Measurements from ENCODE around the gene ANG. TPM values are rescaled to one million over a fixed set of nuclear protein-coding genes. Genes with fewer than 3 reads are reported as not detected.
A peak's percentile ranks its signal among the peaks of the same experiment; 100 is the strongest.
"Not testable (repeated sequence)": the region's sequence is repeated elsewhere in the genome, so short reads cannot be mapped to it uniquely, and the experiment has no call there.

The ANG gene
- total RNA-seq, 6 donors from 2014 or later, result 16.8 to 47.4 (median 29.5) TPM

DNA sequence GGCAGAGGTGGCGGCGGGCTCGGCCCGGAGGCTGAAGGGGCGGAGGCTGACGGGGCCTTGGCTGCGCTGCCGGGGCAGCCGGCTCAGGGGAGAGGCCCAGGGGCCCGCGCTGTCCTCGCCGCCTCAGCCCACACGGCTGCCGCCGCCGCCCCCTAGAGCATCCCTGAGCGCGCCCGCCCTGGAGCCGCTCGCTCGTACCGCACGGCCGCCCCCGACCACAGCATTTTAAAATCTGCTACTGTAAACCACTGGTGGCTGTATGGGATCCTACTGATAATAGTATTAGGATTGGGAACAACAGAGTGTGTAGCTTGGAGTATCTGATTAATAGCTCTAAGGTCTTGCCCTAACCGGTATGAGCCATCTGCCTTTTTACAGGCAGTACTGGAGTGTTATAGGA lies 34.9 kb downstream of the ANG start:
- 76 to 98% methylated on average over 17 to 28 of the region's 28 CpGs for WGBS, 2 donors
- H3K4me1 ChIP-seq, result peaks cover 0 to 17% (median 1%) of the 10 kb centered on the region in 4 donors
- no peaks in the 10 kb centered on the region for H3K9me3 ChIP-seq
- H3K4me3 ChIP-seq, result peak overlapping the region in 1 of 4 donors; percentile 6
- peaks cover 0 to 3% (median 0%) of the 10 kb centered on the region in 4 donors for H3K27me3 ChIP-seq
- peak in 1 of 2 donors; percentile 82 for DNase-seq
- no peaks in the 10 kb centered on the region for H3K36me3 ChIP-seq
- ATAC-seq (ENCODE audit: low FRiP score in 2 of 2), result peak in 1 of 2 donors; percentile 51
- no peak overlapping the region for H3K27ac ChIP-seq
- TF ChIP-seq EP300 (IDR thresholded peaks at IDR 0.05) (no peak), POLR2AphosphoS5 (IDR thresholded peaks at IDR 0.05) (no peak), POLR2A (IDR thresholded peaks at IDR 0.05) (no peak)
- TF ChIP-seq, protein P1, sequence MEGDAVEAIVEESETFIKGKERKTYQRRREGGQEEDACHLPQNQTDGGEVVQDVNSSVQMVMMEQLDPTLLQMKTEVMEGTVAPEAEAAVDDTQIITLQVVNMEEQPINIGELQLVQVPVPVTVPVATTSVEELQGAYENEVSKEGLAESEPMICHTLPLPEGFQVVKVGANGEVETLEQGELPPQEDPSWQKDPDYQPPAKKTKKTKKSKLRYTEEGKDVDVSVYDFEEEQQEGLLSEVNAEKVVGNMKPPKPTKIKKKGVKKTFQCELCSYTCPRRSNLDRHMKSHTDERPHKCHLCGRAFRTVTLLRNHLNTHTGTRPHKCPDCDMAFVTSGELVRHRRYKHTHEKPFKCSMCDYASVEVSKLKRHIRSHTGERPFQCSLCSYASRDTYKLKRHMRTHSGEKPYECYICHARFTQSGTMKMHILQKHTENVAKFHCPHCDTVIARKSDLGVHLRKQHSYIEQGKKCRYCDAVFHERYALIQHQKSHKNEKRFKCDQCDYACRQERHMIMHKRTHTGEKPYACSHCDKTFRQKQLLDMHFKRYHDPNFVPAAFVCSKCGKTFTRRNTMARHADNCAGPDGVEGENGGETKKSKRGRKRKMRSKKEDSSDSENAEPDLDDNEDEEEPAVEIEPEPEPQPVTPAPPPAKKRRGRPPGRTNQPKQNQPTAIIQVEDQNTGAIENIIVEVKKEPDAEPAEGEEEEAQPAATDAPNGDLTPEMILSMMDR (IDR thresholded peaks at IDR 0.05), result no peak

DNA sequence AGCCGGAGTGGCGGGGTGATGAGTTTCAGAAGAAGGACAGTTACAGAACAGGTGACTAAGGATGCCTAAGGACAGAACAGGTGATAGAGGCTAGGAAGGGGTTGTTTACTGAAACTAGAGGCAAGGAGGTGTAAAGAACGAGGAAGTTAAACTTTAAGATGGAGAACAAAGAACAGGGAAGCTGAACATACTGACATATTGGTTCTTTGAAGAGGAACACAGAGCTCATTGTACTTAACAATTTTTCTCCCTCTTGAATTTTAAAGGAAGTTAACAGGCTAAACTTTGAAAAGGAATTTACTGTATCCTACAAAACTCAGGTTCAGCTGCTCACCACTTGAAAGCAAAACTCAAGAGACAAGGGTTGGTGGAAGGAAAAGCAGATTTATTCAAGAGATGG lies 37.6 kb downstream of the ANG start:
- not testable (repeated sequence) for ATAC-seq (ENCODE audit: low FRiP score in 2 of 2)

DNA sequence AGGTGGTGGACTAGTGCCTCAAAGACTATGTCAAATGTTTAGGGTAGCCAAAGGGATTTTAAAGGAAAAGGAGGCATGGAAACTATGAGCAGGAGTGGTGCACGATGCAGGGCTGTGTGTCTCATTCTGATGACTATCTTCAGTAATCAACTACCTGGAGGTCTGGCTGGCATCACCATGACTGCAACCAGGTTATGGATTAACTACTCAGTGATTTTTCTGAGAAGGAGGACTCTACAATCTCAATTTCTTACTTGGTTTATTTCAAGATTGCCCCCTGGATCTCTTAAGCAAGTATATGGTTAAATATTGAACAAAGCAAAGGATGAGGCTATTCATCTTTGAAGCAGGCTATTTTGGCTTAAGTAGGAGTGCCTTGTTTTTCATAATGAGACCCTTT lies 38.0 kb downstream of the ANG start:
- Histone ChIP-seq H3K27ac (peak overlapping the region in 3 of 4 donors; percentile 48 to 61 (median 53)), H3K9me3 (no peaks in the 10 kb centered on the region), H3K36me3 (no peaks in the 10 kb centered on the region), H3K27me3 (peaks cover 0 to 3% (median 0%) of the 10 kb centered on the region in 4 donors), H3K4me3 (no peak overlapping the region), H3K4me1 (peaks cover 0 to 4% (median 1%) of the 10 kb centered on the region in 4 donors)
- WGBS, 2 donors, result 75 to 76% methylated on average over 1 of the region's 1 CpG
- ATAC-seq (ENCODE audit: low FRiP score in 2 of 2), result no peak
- DNase-seq, result no peak
- no peak for TF ChIP-seq POLR2AphosphoS5 (IDR thresholded peaks at IDR 0.05)
- TF ChIP-seq POLR2A (IDR thresholded peaks at IDR 0.05), result no peak
- TF ChIP-seq, protein P1 (IDR thresholded peaks at IDR 0.05), result no peak
- no peak for TF ChIP-seq EP300 (IDR thresholded peaks at IDR 0.05)

More for the DNA sequence above, 37.6 kb downstream of the ANG start:
- whole genome bisulfite sequencing, 2 donors, result 81 to 83% methylated on average over 3 of the region's 3 CpGs
- H3K27ac ChIP-seq, result peak overlapping the region in 3 of 4 donors; percentile 48 to 61 (median 53)
- not testable (repeated sequence) for H3K4me1 ChIP-seq, DNase-seq, H3K4me3 ChIP-seq, H3K27me3 ChIP-seq, H3K36me3 ChIP-seq, H3K9me3 ChIP-seq

DNA sequence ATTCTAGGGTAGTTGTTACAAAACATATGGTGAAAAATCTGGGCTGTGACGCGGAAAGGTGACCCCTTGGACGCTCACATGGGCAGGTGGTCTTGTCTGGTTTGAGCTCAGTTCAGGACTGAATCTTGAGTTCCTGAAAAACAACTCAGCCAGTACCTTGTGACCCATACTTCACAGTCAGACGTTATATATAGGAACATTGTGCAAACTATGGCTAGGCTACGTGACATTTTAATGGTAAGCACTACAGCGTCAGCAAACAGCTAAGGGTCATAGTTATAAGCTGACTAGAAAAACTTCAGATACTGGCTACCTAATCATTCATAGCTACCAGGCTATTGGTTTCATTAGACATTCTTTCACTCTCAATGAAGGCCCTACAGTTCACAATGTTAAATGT lies 42.3 kb downstream of the ANG start:
- WGBS, 2 donors, result 75 to 83% methylated on average over 6 of the region's 6 CpGs
- ATAC-seq (ENCODE audit: low FRiP score in 2 of 2) (no peak), DNase-seq (no peak)
- H3K9me3 ChIP-seq, result no peaks in the 10 kb centered on the region
- H3K4me1 ChIP-seq, result peaks cover 0 to 6% (median 2%) of the 10 kb centered on the region in 4 donors
- H3K27me3 ChIP-seq, result no peaks in the 10 kb centered on the region
- TF ChIP-seq POLR2A (IDR thresholded peaks at IDR 0.05), result peak in 1 of 4 donors; percentile 31
- TF ChIP-seq, protein P1 (IDR thresholded peaks at IDR 0.05), result no peak
- no peak for TF ChIP-seq POLR2AphosphoS5 (IDR thresholded peaks at IDR 0.05)
- TF ChIP-seq EP300 (IDR thresholded peaks at IDR 0.05), result no peak
- H3K4me3 ChIP-seq, result no peak overlapping the region
- H3K27ac ChIP-seq, result no peak overlapping the region
- H3K36me3 ChIP-seq, result no peaks in the 10 kb centered on the region

DNA sequence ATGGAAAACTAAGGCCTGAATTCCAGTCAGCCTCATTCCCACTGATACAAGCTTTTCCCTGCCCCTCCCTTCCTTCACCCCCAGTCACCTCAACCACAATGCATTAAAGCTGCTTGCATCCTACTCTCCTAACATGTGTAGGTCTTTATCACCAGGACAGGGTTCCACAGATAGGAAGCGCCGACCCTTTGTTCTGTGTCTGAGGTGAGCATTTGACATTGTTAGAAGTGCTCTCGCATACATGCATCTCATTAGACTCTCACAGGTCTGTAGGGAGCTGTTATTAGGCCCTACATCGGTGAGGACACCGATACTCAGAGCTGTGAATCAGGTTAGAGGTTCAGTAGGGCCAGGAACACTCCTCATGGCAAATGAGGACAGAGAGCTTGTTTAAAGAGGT lies 43.9 kb downstream of the ANG start:
- 75 to 90% methylated on average over 5 of the region's 5 CpGs for WGBS, 2 donors
- Histone ChIP-seq H3K27me3 (no peaks in the 10 kb centered on the region), H3K27ac (peak overlapping the region in 1 of 4 donors; percentile 4), H3K4me1 (peaks cover 0 to 4% (median 0%) of the 10 kb centered on the region in 4 donors), H3K4me3 (no peak overlapping the region), H3K9me3 (no peaks in the 10 kb centered on the region), H3K36me3 (no peaks in the 10 kb centered on the region)
- ATAC-seq (ENCODE audit: low FRiP score in 2 of 2) (no peak), DNase-seq (no peak)
- TF ChIP-seq EP300 (IDR thresholded peaks at IDR 0.05), result no peak
- TF ChIP-seq, protein P1 (IDR thresholded peaks at IDR 0.05), result no peak
- no peak for TF ChIP-seq POLR2A (IDR thresholded peaks at IDR 0.05)
- no peak for TF ChIP-seq POLR2AphosphoS5 (IDR thresholded peaks at IDR 0.05)
